Trophoblast cell (in vitro differentiated cells and primary cell): ENCODE measurements around the gene ABLIM3.

Experiments used
- DNase-seq, 2 donors: peaks; one replicate each; pipeline ENCODE4 v3.0.0-alpha.2; 2016
- H2AFZ ChIP-seq: 2 replicates; pipeline ENCODE4 v1.6.1; 2013; ENCODE audit warnings: low read length, moderate library complexity, mild to moderate bottlenecking; ENCODE audit not compliant: insufficient read depth, poor library complexity
- H2AK5ac ChIP-seq: 2 replicates; pipeline ENCODE4 v1.6.1; 2013; ENCODE audit warnings: mild to moderate bottlenecking, low read length
- H2BK120ac ChIP-seq: 2 replicates; pipeline ENCODE4 v1.6.1; 2013; ENCODE audit warnings: low read length, mild to moderate bottlenecking, moderate library complexity; ENCODE audit not compliant: insufficient read depth, poor library complexity
- H2BK12ac ChIP-seq: 2 replicates; pipeline ENCODE4 v1.6.1; 2013; ENCODE audit warnings: mild to moderate bottlenecking, low read length, moderate library complexity
- H2BK5ac ChIP-seq: 2 replicates; pipeline ENCODE4 v1.6.1; 2013; ENCODE audit warnings: low read length, low read depth, moderate library complexity, mild to moderate bottlenecking; ENCODE audit not compliant: poor library complexity
- H3K14ac ChIP-seq: 2 replicates; pipeline ENCODE4 v1.6.1; 2013; ENCODE audit warnings: mild to moderate bottlenecking, low read length
- H3K18ac ChIP-seq: 2 replicates; pipeline ENCODE4 v1.6.1; 2013; ENCODE audit warnings: mild to moderate bottlenecking, low read length
- H3K23ac ChIP-seq: 2 replicates; pipeline ENCODE4 v1.6.1; 2013; ENCODE audit warnings: low read length
- H3K27ac ChIP-seq: 2 replicates; pipeline ENCODE4 v1.5.1; 2013; ENCODE audit warnings: low read depth, mild to moderate bottlenecking, inconsistent platforms, low read length, moderate library complexity
- H3K27me3 ChIP-seq: 2 replicates; pipeline ENCODE4 v1.6.1; 2013; ENCODE audit warnings: inconsistent platforms, mild to moderate bottlenecking, low read length, moderate library complexity; ENCODE audit not compliant: insufficient read depth
- H3K36me3 ChIP-seq, 2 experiments: 1 replicate in 1 of 2; 2 replicates in 1 of 2; pipeline ENCODE4 v1.6.1; 2013; ENCODE audit warnings: low read length in 2 of 2, mild to moderate bottlenecking in 2 of 2, moderate library complexity in 1 of 2; ENCODE audit not compliant: insufficient read depth in 2 of 2, control insufficient read depth in 1 of 2
- H3K4ac ChIP-seq: 2 replicates; pipeline ENCODE4 v1.6.1; 2013; ENCODE audit warnings: low read depth, mild to moderate bottlenecking, low read length, moderate library complexity
- H3K4me1 ChIP-seq, 2 experiments: 1 replicate in 1 of 2; 2 replicates in 1 of 2; pipeline ENCODE4 v1.6.1; 2013; ENCODE audit warnings: low read length in 2 of 2, mild to moderate bottlenecking in 2 of 2, moderate library complexity in 1 of 2; ENCODE audit not compliant: insufficient read depth in 2 of 2, control insufficient read depth in 1 of 2
- H3K4me2 ChIP-seq: 2 replicates; pipeline ENCODE4 v1.6.1; 2013; ENCODE audit warnings: inconsistent platforms, mild to moderate bottlenecking, low read length, moderate library complexity
- H3K4me3 ChIP-seq: 2 replicates; pipeline ENCODE4 v1.5.1; 2013; ENCODE audit warnings: mild to moderate bottlenecking, low read depth, low read length, inconsistent platforms
- H3K79me1 ChIP-seq: one replicate; pipeline ENCODE4 v1.6.1; 2013; ENCODE audit warnings: low read length
- H3K79me2 ChIP-seq: 2 replicates; pipeline ENCODE4 v1.6.1; 2013; ENCODE audit warnings: low read length, mild to moderate bottlenecking; ENCODE audit not compliant: control insufficient read depth, insufficient read depth, poor library complexity
- H3K9ac ChIP-seq: 2 replicates; pipeline ENCODE4 v1.6.1; 2013; ENCODE audit warnings: mild to moderate bottlenecking, low read length
- H3K9me3 ChIP-seq: 2 replicates; pipeline ENCODE4 v1.6.1; 2013; ENCODE audit warnings: low read depth, mild to moderate bottlenecking, control low read depth, inconsistent platforms, low read length; ENCODE audit not compliant: insufficient read depth
- H4K12ac ChIP-seq: 2 replicates; pipeline ENCODE4 v1.6.1; 2013; ENCODE audit warnings: low read depth, mild to moderate bottlenecking, low read length, moderate library complexity
- H4K8ac ChIP-seq: 2 replicates; pipeline ENCODE4 v1.6.1; 2013; ENCODE audit warnings: low read depth, mild to moderate bottlenecking, low read length, moderate library complexity
- H4K91ac ChIP-seq: one replicate; pipeline ENCODE4 v1.6.1; 2013; ENCODE audit warnings: low read depth, mild to moderate bottlenecking, low read length, moderate library complexity
- WGBS: extraction: QIAGEN DNeasy Blood & Tissue Kit; methylation state at CpG from one replicate; pipeline ENCODE4 v1.1.7; 2013; ENCODE audit warnings: missing lambda C conversion rate; ENCODE audit not compliant: insufficient read length, insufficient coverage; ENCODE audit errors: extremely low coverage; 5-methylcytosine and 5-hydroxymethylcytosine counted together

Gene ABLIM3

DNA sequence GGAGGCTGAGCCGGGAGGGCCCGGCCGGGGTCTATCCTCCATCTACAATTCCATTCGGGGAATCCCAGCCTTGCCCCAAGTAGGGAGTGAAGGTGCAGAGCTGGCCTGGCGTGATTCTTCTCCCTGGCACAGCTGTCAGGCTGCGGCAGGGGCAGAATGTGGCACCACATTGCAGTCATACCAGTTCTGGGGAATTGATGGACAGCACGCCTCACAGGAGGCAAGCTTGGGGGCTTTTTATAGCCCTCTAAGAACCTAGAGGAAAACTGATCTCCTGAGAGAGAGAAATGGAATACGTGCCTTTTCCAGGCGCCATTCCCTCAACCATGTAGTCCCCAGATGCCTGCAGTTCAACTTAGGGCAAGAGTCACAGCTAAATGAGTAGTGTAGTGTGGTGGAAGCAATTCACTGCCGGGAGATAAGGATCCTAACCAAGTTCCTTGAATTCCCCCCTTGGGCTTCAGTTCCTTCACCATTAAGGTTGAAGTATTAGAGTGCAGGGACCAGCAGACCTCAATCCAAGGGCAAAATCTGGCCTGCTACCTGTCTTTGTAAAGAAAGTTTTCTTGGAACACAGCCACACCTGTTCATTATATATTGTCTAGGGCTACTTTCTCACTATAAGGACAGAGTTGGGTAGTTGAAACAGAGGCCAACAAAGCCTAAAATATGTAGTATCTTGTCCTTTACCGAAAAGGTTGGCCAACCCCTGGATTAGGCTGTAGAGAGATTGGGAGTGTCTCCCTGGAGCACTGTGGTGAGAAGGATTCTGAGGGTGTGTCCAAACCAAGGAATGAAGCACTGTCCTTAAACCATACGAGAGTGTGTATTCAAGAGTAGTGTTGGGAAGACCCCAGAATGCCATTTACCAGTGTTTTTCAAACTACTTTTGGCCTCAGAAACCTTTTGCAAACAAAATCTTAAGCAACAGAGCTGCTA lies 141.0 kb downstream of the ABLIM3 start:
- Histone ChIP-seq H4K8ac (no peak overlapping the region), H3K4me2 (no peak overlapping the region), H3K4me3 (no peak overlapping the region), H3K79me2 (no peaks in the 10 kb centered on the region), H3K14ac (no peak overlapping the region), H3K4me1 (peaks cover 0 to 10% of the 10 kb centered on the region in 2 experiments), H3K27me3 (no peaks in the 10 kb centered on the region), H2AK5ac (no peak overlapping the region), H3K4ac (no peak overlapping the region), H3K9me3 (no peaks in the 10 kb centered on the region), H3K9ac (no peak overlapping the region), H4K12ac (no peak overlapping the region), H2AFZ (no peak overlapping the region), H3K79me1 (no peaks in the 10 kb centered on the region), H2BK5ac (no peak overlapping the region), H3K36me3 (no peaks in the 10 kb centered on the region), H2BK12ac (no peak overlapping the region), H3K23ac (no peak overlapping the region), H3K27ac (no peak overlapping the region), H3K18ac (no peak overlapping the region), H4K91ac (no peak overlapping the region), H2BK120ac (no peak overlapping the region)
- peak; percentile 74 to 93 for DNase-seq
- WGBS, result no CpG with 5 or more reads among the region's 12 CpGs

DNA sequence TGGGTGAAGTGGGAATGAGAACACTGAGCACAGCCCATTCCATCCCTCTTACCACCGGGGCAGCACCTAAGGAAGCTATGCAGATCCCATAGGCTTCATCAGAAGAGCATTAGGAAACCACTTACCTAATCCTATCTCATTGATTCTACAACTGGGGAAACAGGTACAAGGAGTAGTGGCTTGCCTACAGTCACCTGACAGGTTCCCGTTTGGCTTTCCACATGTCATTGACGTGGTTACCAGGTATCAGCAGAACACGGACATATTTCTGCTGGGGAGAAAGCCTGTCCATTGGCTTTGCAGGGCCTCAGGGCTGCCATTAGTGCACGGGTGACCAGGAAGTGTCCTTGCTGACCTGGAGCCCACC lies 141.7 kb downstream of the ABLIM3 start:
- Histone ChIP-seq H4K91ac (no peak overlapping the region), H3K79me1 (no peaks in the 10 kb centered on the region), H3K4me1 (peaks cover 0 to 10% of the 10 kb centered on the region in 2 experiments), H3K4me3 (no peak overlapping the region), H2AK5ac (no peak overlapping the region), H3K36me3 (no peaks in the 10 kb centered on the region), H4K12ac (no peak overlapping the region), H3K18ac (no peak overlapping the region), H3K79me2 (no peaks in the 10 kb centered on the region), H2BK12ac (no peak overlapping the region), H3K4ac (no peak overlapping the region), H2BK5ac (no peak overlapping the region), H4K8ac (no peak overlapping the region), H3K27ac (no peak overlapping the region), H3K27me3 (no peaks in the 10 kb centered on the region), H3K4me2 (no peak overlapping the region), H3K23ac (no peak overlapping the region), H2BK120ac (no peak overlapping the region), H3K9me3 (peaks cover 1% of the 10 kb centered on the region), H3K14ac (no peak overlapping the region), H2AFZ (no peak overlapping the region), H3K9ac (no peak overlapping the region)
- WGBS, result no CpG with 5 or more reads among the region's 5 CpGs
- peak; percentile 85 to 95 for DNase-seq

DNA sequence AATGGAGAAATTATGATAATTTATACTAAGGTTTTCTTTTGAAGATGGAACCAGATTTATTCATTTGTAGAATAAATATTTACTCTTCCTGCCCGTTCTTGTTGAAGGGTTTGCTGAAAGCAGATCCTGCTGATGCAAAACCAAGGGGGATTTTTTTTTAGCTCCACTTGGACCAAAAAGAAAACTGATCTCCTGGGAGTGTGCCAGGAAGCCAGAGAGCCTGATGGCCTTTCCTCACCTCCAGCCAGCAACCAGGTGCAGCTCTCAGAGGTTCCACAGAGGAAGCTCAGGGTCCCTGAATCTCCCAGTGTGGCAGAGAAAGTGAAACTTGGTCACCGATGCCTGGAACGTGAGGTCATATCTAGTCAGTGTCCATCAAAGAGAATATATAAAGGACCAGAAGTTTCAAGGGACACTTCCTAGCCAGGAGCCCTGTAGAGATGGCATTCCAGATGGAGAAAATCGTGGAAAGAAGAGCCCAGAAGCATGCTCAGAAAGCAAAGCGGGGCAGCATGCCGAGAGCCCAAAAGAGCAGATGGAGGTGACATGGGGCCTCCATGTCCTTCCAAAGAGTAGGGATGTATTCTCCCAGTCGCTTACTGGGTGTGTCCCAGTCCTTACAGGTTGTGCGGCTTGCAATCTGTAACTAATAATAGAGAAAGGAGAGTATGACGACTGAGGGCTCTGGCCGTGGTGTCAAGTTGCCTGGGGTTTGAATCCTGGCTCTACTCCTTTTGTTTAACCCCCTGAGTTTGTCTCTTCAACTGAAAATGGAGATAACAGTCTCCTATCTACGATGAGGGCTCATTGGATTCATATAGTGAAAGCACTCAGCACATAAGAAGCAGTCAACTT lies 142.6 kb downstream of the ABLIM3 start:
- Histone ChIP-seq H3K14ac (no peak overlapping the region), H4K8ac (no peak overlapping the region), H3K9ac (no peak overlapping the region), H4K12ac (no peak overlapping the region), H2AK5ac (no peak overlapping the region), H2BK120ac (no peak overlapping the region), H2AFZ (no peak overlapping the region), H3K27ac (no peak overlapping the region), H3K79me2 (no peaks in the 10 kb centered on the region), H3K4ac (no peak overlapping the region), H3K4me3 (no peak overlapping the region), H3K36me3 (no peaks in the 10 kb centered on the region), H3K79me1 (no peaks in the 10 kb centered on the region), H2BK5ac (no peak overlapping the region), H3K27me3 (no peaks in the 10 kb centered on the region), H3K4me2 (no peak overlapping the region), H3K9me3 (peaks cover 4% of the 10 kb centered on the region), H4K91ac (no peak overlapping the region), H2BK12ac (no peak overlapping the region), H3K4me1 (peaks cover 0 to 13% of the 10 kb centered on the region in 2 experiments), H3K23ac (no peak overlapping the region), H3K18ac (no peak overlapping the region)
- DNase-seq, result peak in 1 of 2 donors; percentile 33
- WGBS, result no CpG with 5 or more reads among the region's 11 CpGs

DNA sequence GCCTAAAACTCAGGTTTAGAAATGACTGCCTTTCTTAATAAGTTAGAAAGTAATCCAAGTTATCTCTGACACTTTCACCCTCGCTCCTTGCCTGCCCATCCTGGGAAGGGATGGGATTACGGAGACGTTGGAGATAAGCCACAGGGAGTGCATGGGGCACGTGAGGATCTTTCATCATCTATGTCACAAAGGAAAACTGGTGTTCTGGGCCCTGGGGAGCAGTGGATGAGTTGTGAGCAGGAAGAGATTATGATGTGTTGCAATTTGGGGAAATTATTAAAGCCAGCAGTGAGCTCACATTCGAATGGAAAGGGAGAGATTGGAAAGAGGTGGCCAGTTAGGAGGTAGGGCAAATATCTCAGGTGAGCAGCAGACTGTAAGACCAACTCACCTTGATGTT lies 143.2 kb downstream of the ABLIM3 start:
- Histone ChIP-seq H3K4me3 (no peak overlapping the region), H4K12ac (no peak overlapping the region), H3K23ac (no peak overlapping the region), H2BK5ac (no peak overlapping the region), H3K27me3 (no peaks in the 10 kb centered on the region), H3K36me3 (no peaks in the 10 kb centered on the region), H2AK5ac (no peak overlapping the region), H3K9me3 (peaks cover 4% of the 10 kb centered on the region), H3K27ac (no peak overlapping the region), H2BK12ac (no peak overlapping the region), H3K9ac (no peak overlapping the region), H3K79me1 (no peaks in the 10 kb centered on the region), H2AFZ (no peak overlapping the region), H2BK120ac (no peak overlapping the region), H3K4me2 (no peak overlapping the region), H3K79me2 (no peaks in the 10 kb centered on the region), H3K4ac (no peak overlapping the region), H3K18ac (no peak overlapping the region), H3K14ac (no peak overlapping the region), H3K4me1 (peaks cover 0 to 13% of the 10 kb centered on the region in 2 experiments), H4K91ac (no peak overlapping the region), H4K8ac (no peak overlapping the region)
- no CpG with 5 or more reads among the region's 5 CpGs for WGBS
- peak in 1 of 2 donors; percentile 50 for DNase-seq
